ENCODE measurements around the gene TBC1D1.
A peak's percentile ranks its signal among the peaks of the same experiment; 100 is the strongest.

Gene TBC1D1

DNA sequence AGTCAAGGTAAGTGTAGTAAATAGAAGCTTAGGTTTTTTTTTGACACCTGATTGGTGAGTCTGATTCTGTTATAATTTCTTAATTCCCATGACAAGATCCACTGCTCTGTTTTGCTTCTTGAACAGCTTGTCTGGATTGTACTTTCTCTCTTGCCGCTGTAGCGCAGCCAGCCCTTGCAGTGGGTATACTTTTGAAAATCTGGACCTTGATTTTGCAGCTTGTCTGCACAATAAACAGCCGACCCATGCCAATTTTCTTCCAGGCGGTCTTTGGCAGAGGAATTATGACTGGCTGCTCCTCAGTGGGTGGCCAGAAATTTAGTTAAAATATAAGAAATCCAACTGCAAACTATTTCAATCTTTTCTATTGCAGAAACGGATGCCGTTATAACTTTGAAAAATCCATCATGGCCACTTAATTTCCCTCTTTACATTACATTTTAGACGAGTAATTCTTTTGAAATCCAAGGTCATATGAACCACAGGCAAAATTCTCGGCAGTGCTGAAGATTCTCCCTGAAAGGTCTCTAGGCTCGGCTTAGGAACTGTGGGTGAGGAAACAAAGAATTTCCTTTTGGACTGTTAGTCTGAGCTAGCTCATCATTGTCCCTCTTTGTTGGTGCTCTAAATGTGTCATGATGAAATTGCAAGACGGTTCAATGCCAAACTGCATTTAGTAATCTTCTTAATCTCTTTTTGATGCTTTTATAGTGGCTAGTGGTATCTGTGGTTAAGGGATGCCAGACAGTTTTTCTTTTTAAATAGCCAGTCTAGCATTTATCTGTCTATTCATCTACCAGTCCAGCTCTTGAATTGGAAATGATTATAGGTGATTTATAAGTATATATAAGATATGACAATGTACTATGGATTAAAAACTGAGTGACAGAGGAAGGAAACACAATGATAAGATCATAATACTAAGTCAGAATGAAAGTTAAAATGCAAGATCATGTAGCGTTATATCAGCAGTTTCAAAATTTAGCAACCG is 37.8 kb downstream of the TBC1D1 start:
- no peak for DNase-seq

DNA sequence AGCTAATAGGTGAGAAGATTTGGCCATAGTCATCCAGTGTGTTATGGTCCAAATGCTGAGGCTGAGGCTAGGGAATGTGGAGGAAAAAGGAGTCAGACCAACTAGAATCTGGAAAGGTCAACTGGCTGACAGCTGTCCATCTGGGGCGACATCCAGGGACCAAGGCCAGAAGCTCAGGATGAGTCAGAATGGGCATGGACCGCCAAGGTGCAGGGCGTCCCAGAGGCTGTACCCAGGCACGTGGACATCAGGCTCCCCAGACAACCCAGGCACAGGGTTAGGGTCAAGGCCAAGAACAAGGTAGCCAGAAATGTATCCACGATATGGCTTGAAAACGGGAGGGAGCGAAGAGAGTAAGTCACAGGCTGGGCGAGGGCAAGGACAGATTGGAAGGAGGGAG is 43.2 kb downstream of the TBC1D1 start:
- no peak for DNase-seq

DNA sequence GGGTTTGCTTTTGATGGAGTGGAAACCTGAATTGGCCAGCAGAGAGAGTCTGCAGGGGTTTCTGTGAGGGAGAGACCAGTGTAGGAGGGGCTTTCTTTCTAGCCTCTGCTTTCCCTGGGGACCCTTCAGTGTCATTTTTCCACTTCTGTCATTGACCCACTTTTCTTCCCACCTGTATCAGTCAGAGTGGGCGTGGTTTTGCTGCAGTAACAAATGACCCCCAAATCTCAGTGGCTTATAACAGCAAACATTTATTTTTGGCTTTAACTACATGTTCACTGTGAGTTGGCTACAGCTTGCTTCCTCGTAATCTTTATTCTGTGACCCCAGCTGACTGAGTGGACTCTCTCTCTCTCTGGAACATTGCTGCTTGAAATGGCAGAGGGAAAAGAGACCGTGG is 43.7 kb downstream of the TBC1D1 start:
- DNase-seq: no peak

DNA sequence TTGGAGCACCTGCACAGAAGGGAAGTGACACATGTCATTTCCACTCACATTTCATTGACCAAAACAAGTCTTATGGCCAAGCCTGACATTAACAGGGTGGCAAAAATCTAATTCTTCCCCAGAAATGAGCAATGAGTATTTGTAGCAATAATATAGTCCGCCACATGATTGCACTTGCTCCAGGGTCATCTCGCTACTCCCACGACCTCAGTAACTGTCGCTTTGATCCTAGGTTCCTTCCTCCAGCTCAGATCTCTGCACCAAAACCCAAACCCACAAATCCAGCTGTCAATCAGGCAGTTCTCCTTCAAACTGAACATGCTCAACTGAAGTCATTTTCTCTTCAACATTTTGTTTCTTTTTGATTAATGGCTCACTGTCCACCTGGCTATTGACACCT is 44.1 kb downstream of the TBC1D1 start:
- DNase-seq: no peak

DNA sequence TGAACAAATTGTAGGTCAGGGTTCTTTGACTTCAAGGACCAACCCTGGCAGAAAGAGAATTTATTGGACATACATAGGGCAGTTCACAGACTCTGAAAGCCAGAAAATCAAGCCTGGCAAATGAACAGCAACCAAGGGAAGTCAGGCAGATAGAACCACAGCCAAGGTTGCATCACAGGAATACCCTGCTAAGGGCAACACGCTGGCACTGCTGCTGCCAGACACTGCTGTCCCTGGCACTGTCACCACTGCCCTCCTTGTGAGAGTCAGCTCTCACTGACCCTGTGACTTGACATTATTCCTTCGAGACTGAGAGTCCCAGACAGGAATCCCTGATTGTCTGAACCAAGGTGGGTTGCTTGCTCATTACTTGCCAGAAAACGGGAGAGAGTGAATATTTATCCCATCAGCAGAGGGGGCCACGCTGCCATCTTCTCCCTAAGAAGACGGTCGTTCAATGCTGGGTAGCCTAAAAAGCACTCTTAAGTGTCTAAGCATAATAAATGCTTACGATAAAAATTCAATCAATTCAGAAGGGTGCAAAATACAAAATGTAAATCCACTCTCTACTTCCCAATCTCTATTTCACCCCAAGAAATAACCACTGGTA is 46.1 kb downstream of the TBC1D1 start:
- no peak for DNase-seq

DNA sequence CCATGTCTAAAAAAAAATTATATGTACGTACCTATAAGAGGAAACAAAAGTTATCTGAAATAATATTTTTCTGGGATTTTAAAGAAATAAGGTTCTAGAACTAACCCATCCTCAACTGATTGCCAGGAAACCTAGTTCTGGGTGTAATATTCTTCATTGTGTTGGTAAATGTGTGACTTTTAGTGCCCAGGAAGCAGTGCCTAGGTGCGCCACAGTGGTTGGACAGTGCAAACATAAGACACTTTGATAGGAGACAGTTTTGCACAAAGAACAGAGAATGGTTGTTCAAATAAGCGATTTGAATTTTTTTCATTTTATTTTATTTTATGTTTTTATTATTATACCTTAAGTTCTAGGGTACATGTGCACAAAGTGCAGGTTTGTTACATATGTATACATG is 47.3 kb downstream of the TBC1D1 start:
- no peak for DNase-seq

DNA sequence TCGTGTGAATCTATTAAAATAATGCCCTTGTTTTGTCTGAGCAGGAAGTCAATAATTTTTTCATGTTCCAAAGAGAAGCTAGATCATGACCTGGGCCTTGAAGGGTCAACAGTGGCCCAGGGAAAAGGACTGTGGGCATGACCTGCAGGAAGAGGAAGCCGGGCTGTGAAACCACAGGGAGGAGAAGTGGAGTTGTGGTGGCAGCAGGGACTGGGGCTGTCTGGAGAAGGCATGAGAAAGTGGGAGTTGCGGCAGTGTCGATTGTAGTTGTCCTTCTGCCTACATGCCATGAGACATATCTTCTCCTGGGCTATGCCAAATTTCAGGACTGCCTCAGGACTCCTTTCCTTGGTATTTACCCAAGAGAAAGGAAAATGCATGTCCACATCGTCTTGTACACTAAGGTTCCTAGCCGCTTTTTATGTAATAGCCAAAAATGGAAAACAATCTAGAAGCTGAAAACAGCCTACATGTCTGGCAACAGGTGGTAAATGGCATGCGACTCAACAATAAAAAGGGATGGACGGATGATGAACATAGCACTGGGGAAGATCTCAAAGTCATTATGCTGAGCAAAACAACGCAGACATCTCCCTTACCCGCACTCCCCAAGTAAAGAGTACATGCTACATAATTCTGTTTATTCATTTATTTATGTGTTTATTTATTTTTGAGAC is 55.8 kb downstream of the TBC1D1 start:
- DNase-seq: no peak

DNA sequence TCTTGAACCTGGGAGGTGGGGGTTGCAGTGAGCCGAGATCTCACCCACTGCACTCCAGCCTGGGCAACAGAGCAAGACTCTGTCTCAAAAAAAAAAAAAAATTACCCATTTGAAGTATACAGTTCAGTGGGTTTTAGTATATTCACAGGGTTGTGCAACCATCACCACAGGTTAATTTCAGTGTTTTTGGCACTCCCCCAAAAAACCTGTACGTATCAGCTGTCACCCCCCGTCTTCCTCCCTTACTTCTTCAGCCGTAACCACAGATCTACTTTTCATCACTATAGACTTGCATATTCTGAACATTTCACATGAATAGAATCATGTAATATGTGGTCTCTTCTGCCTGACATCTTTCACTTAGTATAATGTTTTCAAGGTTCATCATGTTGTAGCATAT is 57.7 kb downstream of the TBC1D1 start:
- no peak for DNase-seq

DNA sequence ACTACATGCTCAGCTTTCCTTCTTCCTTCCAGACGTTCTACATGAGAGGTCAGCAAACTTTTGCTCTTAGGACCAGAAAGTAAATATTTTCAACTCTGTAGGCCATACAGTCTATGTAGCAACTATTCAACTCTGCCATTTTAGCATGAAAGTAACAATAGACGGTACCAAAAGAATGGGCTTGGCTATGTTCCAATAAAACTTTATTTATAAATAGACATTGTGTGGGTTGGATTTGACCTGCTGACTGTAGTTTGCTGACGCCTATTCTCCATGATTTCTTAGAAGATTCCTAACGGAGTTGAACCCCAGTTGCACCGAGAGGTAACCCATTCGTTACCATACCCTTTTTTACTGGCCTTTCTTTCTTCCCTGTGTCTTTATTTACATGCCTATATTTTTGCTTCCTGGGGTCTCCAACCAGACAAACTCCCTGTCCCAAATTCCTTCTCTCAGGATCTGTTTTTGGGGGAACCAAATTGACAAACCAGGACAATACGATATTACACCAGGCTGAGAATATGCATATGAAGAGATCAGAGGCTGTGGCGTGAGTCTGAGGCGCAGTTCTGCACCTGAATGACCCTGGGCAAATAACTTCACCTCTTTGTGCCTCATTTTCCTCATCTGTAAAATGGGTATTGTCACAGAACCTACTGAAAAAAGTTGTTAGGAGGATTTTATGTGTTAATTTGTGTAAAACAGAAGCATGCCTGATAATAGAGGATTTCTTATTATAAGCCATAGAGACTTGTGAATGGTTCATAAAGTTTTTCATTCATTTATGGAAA is 58.9 kb downstream of the TBC1D1 start:
- DNase-seq: no peak

DNA sequence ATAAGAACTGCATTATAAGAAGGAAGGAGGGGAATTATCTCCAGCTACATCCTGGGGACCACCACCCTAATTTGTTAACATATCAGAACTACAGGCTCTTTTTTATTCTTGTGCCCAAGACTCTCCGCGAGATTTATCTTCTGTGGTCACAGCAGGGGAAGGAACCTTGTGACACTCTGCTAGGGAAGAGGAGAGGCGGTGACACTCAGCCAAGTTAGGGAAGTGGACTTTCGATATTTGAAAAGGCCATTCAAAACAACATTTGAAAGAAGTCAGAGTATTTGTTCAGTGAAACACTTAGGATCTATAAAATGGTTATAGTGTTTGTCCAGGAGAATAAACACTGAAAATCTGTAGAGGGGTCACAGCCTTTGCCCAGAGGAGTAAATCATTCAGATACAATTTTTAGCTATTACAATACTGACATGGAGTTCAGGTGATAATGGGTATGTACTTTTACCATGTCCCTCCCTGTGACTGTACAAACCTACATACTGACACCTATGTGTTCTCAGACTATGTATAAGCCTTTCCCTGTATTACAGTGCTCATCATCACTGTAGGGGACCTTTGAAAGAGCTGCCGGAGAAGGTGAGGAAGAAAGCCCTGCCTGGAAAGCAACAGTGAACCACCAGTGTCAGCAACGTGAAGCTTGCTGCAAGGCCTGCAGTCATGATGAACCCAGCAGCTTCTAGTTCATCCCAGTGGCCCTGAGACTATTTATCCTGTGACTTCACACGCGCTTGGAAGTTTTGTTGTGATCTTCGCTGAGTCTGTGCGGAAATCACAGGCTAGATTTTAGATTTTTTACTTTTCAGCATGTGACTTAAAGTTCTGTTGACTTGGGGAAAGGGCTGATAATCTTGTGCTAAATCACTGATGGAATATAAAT is 60.8 kb downstream of the TBC1D1 start:
- peak; percentile 19 for DNase-seq

DNA sequence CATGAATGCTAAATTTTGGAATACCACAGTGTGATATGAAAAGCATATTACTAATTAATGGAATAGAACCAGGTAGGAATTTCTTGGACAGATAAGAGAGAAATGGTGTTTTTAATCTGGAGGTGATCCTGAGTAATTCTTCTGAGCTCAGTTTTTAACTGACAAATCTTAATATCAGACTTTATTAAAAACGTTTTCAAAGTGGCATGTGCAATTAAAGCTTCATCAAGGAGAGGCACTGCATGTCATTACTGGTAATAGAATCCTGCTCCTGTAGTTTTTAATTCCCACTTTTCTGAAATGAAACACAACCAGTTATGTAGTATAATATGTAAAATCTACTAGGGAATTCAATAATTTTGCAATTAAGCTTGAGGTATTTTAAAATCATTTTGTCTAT is 62.3 kb downstream of the TBC1D1 start:
- no peak for DNase-seq

DNA sequence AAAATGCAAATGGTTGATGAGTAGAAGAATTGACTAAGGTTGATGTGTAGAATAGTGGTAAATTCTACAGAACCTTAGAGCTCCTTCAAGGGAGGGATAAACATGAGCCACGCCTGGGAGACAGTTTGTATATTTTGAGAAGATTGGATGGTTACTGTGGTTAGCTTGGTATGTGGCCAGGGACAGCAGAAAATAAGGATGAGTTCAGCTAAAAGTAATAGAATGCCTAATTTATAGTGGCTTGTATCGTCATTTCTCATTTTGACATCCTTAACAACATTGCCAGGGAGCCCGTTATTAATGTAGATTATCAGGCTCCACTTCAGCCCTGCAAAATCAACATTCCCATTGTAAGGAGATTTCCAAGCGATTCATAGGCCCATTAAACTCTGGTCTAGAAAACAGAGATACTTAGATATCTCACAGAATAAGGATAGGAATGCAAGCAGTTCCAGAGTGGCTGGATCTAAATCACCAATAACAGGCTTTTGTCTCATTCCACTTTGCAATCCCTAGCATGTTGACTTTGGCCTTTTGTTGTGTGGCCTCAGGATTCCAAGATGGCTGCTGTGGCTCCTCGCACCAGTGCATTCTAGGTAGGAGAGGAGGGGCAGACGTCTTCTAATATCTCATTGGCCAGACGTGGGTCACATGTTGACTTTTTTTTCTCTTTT is 62.9 kb downstream of the TBC1D1 start:
- DNase-seq: peak; percentile 81

DNA sequence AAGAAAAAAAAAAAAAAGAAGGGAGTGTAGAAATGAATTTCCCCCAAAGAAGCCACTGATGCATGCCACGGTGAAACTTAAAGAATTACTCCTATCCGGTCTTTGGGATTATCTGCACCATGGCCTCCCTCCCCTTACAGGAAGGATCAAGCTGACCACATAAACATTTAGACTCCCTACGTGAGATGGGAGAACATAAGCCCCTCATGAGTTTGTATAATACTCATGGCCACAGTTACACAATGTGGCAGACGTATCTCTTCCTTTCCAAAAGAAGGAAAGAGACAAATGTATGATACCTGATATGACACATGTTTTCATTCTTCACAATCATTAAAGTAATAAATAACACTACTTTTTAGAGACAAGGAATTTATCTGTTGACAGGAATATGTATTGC is 66.1 kb downstream of the TBC1D1 start:
- no peak for DNase-seq

DNA sequence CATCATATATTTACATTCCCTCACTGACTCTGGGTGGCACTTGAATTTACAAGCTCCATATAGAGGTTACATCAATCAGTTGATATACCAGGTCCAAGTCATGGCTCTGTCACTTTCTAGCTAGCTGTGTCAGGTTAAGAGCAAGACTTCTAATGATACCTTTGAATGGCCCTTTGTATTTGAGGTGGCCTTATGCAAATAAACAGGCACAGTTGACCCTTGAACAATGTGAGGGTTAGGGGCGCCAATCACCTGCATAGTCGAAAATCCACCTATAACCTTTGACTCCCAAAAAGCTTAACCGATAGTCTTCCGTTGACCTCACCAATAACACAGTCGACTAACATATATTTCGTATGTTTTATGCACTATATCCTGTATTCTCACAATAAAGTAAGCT is 68.0 kb downstream of the TBC1D1 start:
- no peak for DNase-seq

DNA sequence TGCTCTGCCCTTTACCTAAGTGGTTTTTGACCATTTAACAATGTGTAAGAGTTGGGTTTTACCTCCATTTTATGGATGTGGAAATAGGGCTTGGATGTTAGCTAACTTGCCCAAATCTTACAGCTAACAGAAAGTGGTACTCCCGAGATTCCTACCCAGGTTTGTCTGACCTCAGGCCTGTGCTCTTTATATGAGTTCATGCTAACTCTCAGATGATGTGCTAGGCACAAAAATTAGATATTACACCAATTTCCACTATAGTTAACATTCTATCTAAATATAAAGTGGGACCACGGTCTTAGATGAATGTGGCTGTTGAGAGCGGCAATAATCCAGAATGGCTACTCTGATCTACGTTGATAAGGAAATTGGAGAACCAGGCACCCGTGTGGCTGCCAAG is 69.2 kb downstream of the TBC1D1 start, which contains the start of gene PTTG2:
Gene PTTG2, plus strand, starts transcription at position 301 of the 400 bp plus-strand sequence. Its CDS starts 37 bp downstream, at position 338.
- no peak for DNase-seq

DNA sequence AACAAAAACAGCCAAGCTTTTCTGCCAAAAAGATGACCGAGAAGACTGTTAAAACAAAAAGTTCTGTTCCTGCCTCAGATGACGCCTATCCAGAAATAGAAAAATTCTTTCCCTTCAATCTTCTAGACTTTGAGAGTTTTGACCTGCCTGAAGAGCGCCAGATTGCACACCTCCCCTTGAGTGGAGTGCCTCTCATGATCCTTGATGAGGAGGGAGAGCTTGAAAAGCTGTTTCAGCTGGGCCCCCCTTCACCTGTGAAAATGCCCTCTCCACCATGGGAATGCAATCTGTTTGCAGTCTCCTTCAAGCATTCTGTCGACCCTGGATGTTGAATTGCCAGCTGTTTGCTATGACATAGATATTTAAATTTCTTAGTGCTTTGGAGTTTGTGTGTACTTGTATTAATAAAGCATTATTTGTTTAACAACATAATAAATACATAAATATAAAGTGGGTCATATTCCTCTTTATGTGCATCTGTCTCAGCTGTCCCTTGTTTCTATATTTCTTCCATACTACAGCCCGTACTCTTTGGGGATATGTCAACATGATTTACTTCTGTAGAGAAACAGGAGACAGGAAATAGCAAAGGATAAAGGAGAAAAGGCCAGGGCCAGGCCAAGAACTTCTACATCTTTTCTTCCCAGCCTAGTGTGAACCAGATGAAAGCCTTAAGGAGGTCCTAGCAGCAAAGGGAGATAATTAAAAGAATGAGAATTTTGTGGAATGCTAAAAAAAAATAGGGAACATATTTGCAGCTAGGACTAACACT is 70.0 kb downstream of the TBC1D1 start:
- peak; percentile 50 for DNase-seq

DNA sequence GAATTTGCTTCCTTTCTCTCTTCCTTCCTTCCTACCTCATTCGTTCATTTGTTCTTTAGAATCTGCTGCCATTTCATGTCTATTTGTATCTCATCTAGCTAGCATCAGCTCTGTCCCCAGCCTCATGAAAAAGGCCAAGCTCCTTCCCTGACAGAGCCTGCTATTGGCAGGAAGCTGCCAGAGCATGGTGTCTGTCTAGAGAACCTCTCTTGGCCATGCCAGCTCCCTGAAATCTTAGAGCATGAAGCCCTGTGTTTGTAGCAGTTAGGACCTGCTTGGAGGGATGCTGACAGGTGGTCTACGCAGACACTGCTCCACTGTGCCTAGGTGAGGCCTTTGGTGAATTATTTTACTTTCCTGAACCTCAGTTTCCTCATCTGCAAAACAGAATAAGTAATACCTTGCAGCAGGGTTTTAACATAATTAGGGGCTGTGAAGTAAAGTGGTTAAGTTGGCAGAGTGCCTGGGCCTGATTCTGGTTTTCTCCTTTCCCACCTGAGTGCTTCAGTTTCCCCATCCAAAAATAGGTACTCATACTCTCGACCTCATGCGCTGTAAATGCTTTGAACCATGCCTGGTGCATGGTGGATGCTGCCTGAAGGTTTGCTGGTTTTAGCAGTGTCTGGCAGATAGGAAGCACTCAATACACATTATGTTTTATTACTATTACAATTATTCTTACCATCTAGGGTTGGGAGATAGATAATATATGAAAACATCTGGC is 74.0 kb downstream of the TBC1D1 start:
- DNase-seq: no peak

DNA sequence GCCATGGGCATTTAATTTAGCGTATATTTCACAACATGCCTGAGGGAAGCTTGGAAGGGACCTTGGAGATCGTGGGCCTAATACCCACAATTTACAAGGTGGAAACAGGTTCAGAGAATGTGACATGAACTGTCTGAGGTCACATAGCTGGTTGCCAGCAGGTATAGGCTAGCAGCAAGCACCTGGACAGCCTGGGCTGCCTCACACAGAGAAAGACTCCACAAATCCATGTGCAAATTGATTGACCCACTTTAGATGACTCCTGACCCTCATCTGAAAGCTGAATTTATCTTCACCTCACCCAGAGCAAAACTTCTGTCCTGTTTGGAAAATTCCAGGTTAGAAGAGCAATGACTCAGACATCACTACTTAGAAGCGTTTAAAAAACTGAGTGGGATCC is 75.2 kb downstream of the TBC1D1 start:
- DNase-seq: no peak

DNA sequence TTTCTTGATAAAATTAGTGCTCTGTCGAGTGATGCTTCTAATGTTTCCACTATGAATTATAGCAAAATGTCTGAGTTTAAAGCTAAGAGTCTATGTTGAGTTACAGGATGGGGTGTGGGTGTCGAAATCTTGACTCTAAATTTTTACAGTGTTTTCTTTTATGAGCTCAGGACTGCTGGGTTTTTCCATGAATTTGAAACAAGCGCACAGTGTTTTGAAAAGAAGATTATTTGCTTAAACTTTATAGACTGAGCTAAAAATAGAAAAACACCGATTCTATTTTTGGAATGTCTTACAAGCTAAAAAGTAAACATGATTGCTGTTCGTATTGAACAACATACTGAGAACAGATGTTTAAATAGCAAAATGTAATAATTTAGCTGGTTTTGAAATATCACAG is 76.9 kb downstream of the TBC1D1 start:
- no peak for DNase-seq

DNA sequence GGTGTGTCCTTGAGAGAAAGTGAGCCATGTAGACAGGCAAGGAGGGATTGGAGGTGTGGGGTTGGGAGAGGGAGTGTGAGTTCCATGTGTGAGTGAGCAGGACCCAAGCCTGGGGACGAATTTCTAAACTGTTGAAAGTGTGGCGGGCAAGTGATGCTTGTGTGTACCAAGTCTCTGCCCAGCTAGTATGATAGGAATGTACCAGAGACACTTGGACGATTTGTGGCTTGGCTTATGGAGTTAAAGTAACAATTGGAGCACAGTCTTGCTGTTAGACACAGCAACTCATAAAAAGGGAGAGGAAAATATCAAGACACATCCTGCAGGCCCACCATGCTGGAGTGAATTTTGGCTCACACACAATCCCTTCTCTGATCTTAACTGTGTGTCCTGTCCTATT is 77.9 kb downstream of the TBC1D1 start:
- no peak for DNase-seq
